SK-N-MC (cell line): Measurements from ENCODE around the gene AKIRIN1.
"Not testable (repeated sequence)": the region's sequence is repeated elsewhere in the genome, so short reads cannot be mapped to it uniquely, and the experiment has no call there.

Source experiments
- EZH2 ChIP-seq: fragments of 200-600 bp; sonication (generic); IDR thresholded peaks from one replicate; pipeline ENCODE4 v1.6.1; 2017; ENCODE audit warnings: antibody characterized with exemption
- POLR2AphosphoS5 ChIP-seq: IDR thresholded peaks from 2 replicates; pipeline ENCODE4 v1.6.1; 2012; ENCODE audit warnings: mild to moderate bottlenecking, low read depth, low read length, borderline replicate concordance

GRCh38 chr1:38978245-38978542 lies 12.9 kb upstream of the AKIRIN1 start:
- not testable (repeated sequence) for TF ChIP-seq EZH2, POLR2AphosphoS5
